NCI-H82 treated with DMSO at 0.1 percent for 48 hours (cell line): ENCODE data around the gene NAT16.
"Not testable (repeated sequence)": the region's sequence is repeated elsewhere in the genome, so short reads cannot be mapped to it uniquely, and the experiment has no call there.

Experiments used
- DNase-seq: peaks from one replicate; lab custom pipeline; 2025; ENCODE audit not compliant: unreplicated experiment; lab: John Stamatoyannopoulos, UW

NAT16 gene

DNA sequence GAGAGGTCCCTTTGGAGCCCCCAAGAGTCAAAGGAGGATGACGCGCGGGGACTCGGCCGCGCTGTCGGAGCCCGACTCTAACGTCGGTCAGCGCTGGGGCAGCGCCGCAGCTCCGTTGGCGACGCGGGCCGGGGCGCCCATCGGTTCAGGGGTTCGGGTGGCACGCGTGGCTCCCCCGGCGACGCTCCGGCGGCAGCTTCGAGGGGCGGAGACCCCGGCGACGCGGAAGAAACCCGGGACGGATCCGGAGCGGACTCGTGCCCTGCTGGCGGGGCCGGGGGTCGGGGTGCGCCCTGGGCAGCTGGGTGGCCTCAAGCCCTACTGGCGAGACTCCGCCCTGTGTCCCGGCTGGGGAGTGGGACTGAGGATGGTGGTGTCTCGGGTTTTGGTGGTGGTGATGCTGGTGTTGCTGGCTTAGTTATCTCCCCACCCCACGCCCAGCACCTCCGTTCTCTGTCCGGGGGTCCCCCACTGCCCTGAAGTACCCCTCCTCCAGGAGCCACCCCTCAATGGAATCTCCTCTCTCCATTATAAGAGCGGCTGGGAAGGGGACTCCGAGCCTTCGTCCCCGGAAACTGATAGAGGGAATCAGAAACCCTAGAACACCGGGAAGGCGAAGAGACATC is at the start of gene NAT16:
TSS of gene NAT16 (minus strand) at position 164 of the 626 bp plus-strand sequence. CDS start 5,486 bp downstream, outside the sequence.
- no peak for DNase-seq

DNA sequence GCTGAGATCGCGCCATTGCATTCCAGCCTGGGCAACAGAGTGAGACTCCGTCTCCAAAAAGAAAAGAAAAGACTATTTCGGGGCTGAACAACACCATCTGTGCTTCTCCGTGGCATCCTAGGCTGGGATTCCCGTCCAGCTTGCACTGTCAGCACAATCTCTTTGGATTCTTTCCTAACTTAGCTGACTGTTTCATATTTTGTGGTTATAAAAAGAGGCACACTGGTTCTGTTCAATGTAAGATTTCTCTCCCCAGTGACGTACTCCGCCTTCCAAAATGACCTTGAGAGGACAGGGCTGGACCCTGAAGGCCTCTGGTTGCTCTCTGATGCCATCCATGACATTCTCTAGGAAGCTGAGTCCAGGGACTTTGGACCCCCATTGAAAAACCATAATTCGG is 46.6 kb upstream of the NAT16 start:
- DNase-seq: no peak

DNA sequence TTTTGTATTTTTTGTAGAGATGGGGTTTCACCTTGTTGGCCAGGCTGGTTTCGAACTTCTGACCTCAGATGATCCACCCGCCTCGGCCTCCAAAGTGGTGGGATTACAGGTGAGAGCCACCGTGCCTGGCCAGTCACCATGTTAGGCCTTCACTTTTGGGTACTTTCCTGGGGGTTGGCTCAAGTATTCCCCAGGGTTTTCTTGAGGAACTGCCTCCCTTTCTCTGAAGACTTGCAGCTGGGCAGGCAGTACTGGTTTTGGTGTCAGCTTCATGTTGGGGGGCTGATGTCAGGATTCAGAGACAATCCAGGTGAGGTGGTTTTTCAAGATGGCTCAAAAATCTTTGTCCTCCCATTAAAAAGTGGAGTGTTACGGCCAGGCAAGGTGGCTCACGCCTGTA is 45.6 kb upstream of the NAT16 start:
- no peak for DNase-seq

DNA sequence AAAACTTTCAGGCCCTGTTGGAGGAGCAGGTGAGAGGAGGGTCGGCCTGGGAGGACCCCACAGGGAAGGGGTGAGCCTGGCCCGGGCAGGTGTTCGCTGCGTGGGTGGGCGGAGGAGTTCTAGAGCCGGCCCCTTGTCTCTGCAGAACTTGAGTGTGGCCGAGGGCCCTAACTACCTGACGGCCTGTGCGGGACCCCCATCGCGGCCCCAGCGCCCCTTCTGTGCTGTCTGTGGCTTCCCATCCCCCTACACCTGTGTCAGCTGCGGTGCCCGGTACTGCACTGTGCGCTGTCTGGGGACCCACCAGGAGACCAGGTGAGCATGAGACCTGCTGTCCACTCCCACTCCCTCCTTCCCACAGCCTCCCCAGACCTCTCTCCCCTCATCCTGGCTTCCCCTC is 43.4 kb upstream of the NAT16 start:
- DNase-seq: no peak

DNA sequence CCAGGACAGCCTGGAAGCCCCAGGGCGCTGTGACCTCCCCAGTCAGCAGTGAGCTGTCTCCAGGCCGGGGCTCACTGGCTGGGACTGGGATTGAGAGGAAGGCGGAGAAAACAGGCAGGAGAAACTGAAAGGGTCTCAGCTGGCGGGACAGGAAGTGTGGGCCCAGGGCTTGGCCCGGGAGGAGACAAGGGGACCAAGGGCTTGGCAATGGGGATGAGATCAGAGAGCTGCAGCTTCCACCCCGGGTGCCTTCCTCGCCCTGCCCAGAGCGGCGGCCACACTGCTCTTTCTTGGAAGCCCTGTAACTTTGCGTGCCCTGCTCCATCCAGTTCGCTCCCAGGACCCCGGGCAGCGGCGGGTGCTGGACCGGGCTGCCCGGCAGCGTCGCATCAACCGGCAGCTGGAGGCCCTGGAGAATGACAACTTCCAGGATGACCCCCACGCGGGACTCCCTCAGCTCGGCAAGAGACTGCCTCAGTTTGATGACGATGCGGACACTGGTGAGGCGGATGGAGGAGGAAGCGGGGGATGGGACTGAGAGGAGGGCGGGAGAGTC is 42.3 kb upstream of the NAT16 start:
- no peak for DNase-seq

DNA sequence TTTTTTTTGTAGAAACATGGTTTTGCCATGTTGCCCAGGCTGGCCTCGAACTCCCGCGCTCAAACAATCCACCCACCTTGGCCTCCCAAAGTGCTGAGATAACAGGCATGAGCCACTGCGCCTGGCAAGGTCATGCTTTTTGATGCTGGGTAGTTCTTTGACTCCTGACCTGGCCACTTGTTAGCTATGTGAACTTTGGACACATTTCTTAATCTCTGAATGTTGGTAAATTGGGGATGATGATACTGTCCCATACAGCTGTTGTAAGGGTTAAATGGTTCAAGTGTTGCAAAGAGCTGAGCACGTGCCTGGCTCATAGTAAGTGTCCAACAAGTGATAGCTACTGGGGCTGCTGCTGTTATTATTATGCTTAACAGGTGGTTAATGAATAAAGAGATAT is 40.2 kb upstream of the NAT16 start:
- no peak for DNase-seq

DNA sequence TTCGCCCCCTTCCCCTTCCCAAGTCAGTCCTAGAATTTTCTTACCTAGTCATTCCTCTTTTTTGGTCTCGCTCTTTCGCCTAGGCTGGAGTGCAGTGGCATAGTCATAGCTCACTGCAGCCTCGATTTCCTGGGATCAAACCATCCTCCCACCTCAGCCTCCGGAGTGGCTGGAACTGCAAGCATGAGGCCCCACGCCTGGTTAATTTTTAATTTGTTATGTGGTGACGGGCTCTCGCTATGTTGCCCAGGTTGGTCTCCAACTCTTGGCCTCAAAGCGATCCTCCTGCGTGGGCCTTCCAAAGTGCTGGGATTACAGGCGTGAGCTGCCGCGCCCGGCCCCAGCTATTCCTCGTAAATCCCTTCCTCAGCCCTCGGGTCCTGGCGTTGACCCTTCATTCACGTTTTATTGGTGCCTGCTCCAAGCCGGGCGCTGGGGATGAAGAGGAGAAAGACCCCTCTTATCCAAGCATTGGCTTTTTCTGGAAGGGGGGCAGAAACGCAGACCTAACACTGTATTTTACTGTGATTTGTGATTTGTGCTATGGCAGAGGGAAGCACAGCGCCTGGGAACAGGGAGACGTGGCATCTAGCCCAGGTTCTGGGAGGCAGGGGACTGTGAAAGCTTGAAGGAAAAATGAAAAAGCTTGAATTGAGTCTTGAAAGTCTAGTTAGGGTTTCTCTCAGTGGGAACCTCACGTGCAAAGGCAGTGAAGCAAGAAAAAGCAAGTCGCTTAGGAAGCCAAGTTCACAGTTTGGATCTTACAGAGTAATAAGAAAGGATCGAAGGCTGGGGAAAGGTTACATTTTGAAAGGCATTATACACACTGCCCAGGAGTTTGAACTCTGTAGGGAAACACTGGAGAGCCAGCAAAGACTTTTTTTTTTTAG is 38.4 kb upstream of the NAT16 start:
- DNase-seq: no peak

DNA sequence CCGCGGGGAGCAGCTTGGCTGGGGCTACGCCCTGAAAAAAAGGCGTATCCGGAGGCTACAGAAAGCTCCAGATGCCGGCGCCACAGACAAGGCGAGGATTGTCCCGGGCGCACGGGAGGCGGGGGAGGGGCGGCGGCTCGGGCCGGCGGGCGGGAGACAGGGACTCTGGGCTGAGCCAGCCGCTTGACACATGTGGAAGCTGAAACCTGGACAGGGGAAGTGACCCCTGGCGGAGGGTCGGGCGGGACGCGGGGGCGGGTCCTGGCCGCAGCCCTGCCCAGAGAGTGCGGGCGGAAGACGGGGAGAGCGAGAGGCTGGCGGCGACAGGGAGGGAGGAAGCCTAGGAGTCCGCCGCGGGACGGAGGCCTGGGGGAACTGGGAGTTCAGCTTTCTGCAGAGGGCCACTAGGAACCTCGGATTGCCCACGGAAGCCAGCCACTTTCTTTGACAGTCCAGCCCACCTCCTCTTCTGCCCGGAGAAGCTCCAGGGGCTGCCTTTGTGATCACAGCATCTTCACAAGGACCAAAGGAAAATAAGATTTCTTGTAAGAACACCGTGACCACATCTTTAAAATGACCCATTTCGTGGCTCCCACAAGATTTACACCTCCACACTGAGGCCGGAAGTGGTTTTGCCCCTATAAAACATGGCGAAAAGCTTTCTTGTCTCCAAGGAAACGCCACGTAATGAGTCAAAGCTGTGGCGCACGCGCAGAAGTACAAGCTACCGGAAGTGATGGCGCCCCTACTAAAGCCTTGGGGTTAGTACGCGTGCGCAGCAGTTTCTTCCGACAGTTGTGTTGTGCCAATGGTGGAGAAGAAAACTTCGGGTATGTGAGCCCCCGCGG is 37.5 kb upstream of the NAT16 start, which contains the start of the genes PLOD3 and ZNHIT1:
TSS of gene PLOD3 (minus strand) at position 194 of the 848 bp plus-strand sequence. CDS start 307 bp downstream, outside the sequence.
TSS of gene ZNHIT1 (plus strand) at position 778 of the 848 bp plus-strand sequence. CDS start at position 809, 31 bp downstream.
- DNase-seq: peak; percentile 97

DNA sequence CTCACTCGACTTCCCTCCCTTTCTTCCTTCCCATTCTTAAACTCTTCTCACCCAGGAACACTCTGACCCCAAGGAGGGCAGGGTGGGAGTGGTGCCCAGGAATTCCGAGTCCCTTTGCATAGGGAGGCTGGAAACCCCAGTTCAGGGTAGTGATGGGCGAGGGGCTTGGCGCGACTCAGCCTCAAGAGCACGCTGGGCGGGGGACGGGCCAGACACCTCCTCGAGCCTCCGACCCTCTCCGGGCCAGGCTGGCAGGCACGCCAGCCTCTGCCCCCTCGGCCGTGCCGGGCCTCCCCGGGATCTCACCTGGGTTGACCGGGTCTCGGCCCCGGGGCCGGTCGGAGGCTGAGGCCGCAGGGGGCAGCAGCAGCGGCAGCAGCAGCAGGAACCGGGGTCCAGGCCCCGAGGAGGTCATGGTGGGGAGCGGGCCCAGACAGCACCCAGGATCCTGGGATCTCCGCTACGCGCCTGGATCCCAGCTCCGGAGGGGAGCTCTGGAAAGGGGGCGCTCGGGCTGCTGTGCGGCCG is 36.8 kb upstream of the NAT16 start:
- DNase-seq: no peak

DNA sequence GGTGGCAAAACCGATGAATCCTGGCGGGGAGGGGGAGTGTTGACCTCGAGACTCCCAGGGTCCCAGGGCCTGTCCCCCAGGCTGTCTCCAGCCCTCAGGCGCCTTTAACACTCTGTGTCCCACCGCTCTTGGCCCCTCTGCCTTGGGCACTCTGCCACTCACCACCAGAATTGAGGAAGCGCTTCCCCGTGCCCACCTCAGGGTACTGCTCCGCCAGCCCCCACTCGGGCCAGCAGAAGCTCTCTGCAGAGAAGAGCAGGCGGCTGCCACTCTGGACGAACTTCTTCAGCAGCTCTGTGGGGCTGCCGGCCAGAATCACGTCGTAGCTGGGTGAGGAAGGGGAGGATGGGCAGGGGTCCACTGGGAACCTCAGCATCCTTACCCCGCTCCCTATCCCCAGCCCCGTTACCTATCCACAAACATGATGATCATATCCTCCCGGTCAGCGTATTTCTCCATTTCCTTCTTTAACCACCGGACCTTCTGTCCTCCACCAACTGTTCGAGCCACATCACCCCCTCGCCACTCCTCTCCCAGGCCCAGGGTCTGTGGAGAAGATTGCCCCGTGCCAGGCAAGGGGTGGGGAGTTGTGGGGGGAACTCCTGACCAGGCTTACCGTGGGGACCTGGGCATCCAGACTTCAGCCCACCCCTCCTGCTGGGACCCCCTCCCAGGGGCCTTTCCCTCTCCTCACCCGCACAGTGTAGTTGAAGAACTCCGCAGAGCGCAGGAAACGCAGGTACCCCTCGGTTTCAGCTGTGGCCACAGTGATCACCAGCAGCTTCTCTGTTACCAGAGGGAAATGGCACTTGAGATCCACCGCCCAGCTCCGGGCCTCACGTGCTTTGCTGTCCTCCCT is 36.1 kb upstream of the NAT16 start:
- no peak for DNase-seq

DNA sequence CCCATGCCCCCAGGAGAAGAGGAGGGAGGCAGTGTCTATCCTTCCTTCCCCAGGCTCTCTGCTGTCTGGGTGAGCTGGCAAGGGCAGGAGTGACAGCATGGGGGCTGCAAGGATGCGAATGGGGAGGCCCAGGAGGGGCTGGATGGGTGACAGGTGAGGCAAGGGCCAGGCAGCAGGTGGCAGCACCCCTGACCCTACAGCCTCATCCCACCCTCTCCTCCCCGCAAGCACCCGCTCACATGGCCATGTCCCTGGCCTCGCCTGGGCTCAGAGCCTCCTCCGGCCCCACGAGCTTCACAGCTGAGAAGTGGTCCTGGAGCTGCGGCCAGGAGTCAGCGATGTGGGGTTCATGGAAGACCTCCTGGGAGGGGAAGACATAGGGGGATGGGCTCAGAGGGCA is 31.9 kb upstream of the NAT16 start:
- no peak for DNase-seq

DNA sequence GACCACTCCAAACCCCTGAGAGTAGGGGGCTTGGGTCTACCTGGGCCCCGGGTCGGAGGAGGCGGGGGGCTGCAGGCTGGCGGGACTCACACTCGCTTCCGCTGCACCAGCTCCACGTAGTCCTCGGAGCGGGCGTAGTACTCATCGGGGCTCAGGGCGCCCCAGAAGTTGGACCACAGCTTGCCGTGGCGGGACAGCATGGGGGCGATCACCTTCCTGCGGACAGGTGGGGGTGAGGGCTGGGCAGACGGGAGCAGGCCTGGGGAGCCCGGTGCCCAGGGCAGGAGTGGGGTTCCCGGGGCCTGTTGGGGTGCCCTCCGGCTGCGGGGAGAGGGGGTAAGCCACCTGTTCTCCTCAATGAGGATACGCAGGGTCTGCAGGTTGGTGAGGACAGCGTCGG is 31.4 kb upstream of the NAT16 start:
- DNase-seq: no peak

DNA sequence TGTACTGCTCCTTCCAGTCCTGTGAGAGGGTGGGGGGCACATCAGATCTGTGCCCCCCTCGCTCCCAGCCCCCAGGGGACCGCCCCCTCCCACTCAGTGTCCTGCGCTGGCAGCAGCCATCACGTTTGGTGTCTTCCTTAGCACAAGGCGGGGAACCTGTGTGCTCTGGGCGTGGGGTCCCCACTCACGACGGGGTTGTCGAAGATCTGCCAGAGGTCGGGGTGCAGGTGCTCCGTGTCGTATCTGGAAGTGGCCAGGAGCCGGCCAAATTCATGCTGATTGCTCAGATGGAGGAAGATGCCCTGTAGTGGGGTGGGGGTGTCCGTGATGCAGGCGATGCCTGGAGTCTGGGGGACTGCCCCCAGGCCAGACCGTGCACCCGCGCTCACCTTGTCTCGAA is 30.1 kb upstream of the NAT16 start:
- no peak for DNase-seq

DNA sequence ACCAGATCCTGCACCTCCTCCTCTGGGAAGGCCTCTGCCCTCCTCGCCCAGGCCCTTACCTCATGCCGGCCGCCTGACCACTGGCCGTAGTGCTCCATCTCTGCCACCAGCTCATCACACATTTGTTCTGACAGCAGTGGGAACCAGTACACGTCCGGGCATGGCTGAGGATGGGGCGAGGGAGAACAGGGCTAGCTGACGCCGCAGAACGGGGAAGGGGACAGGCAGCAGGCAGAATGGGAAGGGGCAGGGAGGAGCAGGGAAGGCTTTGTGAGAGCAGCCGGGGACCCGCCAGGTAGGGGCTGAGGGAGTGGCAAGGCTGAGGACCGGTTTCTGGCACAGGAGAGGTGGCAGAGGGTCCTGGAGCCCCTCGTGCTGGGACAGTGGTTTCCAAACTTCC is 28.7 kb upstream of the NAT16 start:
- no peak for DNase-seq

DNA sequence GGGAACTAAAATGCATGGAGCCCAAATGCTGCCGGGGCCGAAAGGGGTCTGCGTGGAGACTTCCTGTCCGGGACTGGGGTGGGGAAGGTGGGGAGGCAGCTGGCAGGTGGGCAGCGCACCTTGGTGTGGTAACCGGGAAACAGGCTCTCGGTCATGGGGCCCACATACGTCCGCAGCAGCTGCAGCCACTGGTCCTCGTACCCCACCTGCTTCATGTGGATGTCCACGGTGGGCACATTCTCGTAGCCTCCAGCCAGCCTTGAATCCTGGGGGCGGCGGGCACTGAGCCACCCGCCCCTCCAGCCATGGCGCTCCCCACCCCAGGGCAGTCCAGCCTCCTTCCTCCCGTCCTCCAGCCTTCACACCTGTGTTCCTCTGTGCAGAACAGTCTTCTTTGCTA is 27.4 kb upstream of the NAT16 start:
- no peak for DNase-seq

DNA sequence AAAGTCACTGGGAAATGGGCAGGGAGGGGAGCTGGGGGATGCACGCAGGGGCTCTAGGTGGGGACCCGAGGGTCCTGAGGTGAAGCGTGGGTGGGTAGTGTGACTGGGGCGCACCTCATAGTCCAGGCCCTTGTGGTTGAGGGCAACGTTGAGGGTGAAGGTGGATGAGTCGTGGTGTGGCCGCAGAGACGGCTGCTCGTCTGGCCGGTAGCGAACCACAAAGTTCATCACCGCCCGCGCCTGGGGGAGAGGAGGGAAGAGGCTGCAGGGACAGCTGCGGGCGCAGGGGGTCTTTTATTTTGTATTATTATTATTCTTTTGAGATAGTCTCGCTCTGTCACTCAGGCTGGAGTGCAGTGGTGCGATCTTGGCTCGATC is 26.6 kb upstream of the NAT16 start:
- DNase-seq: no peak

DNA sequence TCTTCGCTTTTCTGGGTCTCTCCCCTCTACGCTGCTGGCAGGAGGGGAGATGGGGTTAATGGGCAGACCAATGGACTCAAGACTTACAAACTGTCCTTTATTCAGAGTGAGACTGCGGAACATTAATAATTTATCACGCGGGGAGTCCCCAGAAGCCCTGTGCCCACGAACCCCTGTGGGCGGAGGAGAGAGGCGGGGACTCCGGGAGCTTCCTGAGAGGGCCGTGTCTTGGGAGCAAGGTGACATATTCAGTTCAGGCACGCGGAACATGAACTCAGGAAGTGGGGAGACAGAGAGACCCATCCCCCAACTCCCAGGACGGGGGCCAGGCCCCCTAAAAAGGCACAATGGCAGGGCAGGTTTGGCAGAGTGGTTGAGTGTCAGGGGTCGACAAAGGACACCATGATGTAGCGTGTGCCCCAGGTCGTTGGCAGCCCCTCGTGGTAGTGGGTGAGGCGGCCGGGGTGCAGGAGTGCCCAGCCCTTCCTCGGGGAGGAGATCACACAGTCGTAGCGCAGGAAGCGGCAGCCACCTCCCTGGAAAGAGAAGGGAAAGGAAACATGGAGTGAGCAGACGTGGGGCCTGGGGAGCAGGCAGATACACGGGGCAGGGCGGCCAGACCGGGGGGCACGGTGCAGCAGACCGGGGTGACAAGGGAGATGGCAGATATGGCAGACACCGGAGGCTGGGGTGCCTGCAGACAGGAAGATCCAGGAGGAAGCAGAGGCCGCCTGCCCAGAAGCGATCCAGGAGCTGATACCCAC is 26.0 kb upstream of the NAT16 start:
- DNase-seq: no peak

DNA sequence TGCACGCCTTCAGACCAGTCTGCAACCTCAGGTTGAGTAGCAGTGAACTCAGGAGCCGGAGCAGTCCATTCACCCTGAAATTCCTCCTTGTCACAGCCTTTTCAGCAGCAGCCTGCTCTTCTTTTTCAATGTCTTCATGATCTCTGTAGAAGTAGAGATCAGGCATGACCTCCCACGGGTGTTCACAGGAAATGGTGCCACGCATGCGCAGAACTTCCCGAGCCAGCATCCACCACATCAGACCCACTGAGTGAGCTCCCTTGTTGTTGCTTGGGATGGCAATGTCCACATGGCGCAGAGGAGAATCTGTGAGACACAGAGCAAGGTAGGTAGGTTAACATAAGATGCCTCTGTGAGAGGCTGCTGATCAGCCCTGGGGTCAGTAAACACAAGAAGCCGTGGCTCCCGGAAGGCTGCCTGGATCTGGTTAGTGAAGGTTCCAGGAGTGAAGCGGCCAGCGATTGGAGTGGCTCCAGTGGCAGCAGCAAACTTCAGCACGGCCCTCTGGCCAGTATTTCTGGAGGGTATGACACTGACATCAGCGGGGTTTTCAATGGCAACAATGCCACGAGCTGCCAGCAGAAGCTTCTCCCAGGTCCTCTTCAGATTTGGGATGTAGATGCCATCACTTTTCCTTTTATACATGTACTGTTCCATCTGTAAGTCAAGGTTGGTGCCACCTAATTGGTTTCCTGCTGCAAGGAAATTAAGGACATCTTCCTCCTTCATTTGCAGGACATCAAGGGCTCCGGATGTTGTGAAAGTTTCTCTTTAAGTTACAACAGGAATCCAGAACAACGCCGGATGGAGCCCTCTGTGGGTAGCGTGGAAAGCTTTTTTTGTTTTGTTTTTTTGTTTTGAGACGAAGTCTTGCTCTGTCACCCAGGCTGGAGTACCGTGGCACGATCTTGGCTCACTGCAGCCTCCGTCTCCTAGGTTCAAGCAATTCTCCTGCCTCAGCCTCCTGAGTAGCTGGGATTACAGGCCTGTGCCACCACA is 23.9 kb upstream of the NAT16 start:
- not testable (repeated sequence) for DNase-seq
